Measurements from ENCODE around the gene TDRD12. TPM values are rescaled to one million over a fixed set of nuclear protein-coding genes. Genes with fewer than 3 reads are reported as not detected.

TDRD12 gene
- total and polyA plus RNA-seq, 2 of the 13 experiments (the other 11 are each of a cell fraction or from before 2014, with no cell fraction given), result 0.03 to 0.40 TPM

GRCh38 chr19:32870981-32871451, 151.4 kb downstream of the TDRD12 start (continued):
- TF ChIP-seq USF2 (IDR thresholded peaks at IDR 0.05; ENCODE audit: low read depth, low read length), result no peak
- peak; percentile 44; the same call in 1 of the 2 replicates for TF ChIP-seq USF2 (CRISPR knock-in tag; IDR thresholded peaks at IDR 0.05; ENCODE audit: borderline replicate concordance)
- no peak for TF ChIP-seq ZFP62 (CRISPR knock-in tag; IDR thresholded peaks at IDR 0.05)
- peak; percentile 40; the same call in 1 of the 2 replicates for TF ChIP-seq SALL1 (CRISPR knock-in tag; IDR thresholded peaks at IDR 0.05)
- TF ChIP-seq ZNF343 (CRISPR knock-in tag; IDR thresholded peaks at IDR 0.05), result no peak
- no peak for TF ChIP-seq SMYD3 (CRISPR knock-in tag; IDR thresholded peaks at IDR 0.05)
- no peak for TF ChIP-seq ZNF276 (CRISPR knock-in tag; IDR thresholded peaks at IDR 0.05; ENCODE audit: low read depth)
- no peak for TF ChIP-seq ZNF720 (CRISPR knock-in tag; IDR thresholded peaks at IDR 0.05)
- TF ChIP-seq ZNF772 (CRISPR knock-in tag; IDR thresholded peaks at IDR 0.05), result peak; percentile 63; the same call in 1 of the 2 replicates
- TF ChIP-seq ZNF710 (CRISPR knock-in tag; IDR thresholded peaks at IDR 0.05; ENCODE audit: borderline replicate concordance), result no peak
- no peak for TF ChIP-seq SOX13 (IDR thresholded peaks at IDR 0.05)
- no peak for TF ChIP-seq SOX13 (CRISPR knock-in tag; conservative IDR thresholded peaks at IDR 0.05 in 1 of 2, IDR thresholded peaks at IDR 0.05 in 1 of 2)
- TF ChIP-seq ZFP82 (CRISPR knock-in tag; IDR thresholded peaks at IDR 0.05; ENCODE audit: borderline replicate concordance), result no peak
- no peak for TF ChIP-seq TOE1 (CRISPR knock-in tag; IDR thresholded peaks at IDR 0.05)
- TF ChIP-seq ZNF598 (CRISPR knock-in tag; IDR thresholded peaks at IDR 0.05; ENCODE audit: borderline replicate concordance), result no peak
- TF ChIP-seq ZNF788 (CRISPR knock-in tag; IDR thresholded peaks at IDR 0.05; ENCODE audit: borderline replicate concordance), result peak; percentile 40; the same call in 1 of the 2 replicates
- TF ChIP-seq SAP130 (CRISPR knock-in tag; IDR thresholded peaks at IDR 0.05; ENCODE audit: low read depth), result peak; percentile 21; the same call in 1 of the 2 replicates
- TF ChIP-seq YEATS2 (CRISPR knock-in tag; IDR thresholded peaks at IDR 0.05; ENCODE audit: borderline replicate concordance), result no peak
- TF ChIP-seq ZNF30 (CRISPR knock-in tag; IDR thresholded peaks at IDR 0.05), result no peak
- peak; percentile 81 for TF ChIP-seq CTCF (CRISPR knock-in tag; IDR thresholded peaks at IDR 0.05)
- TF ChIP-seq PAF1 (CRISPR knock-in tag; IDR thresholded peaks at IDR 0.05), result no peak
- no peak for TF ChIP-seq ZSCAN31 (CRISPR knock-in tag; IDR thresholded peaks at IDR 0.05; ENCODE audit: low read depth)
- 0 out of 2 replicates have a peak, but pooled peaks have one; percentile 10 for TF ChIP-seq SMAD1 (CRISPR knock-in tag; IDR thresholded peaks at IDR 0.05; ENCODE audit: borderline replicate concordance, low read depth)
- TF ChIP-seq ZNF367 (CRISPR knock-in tag; IDR thresholded peaks at IDR 0.05; ENCODE audit: borderline replicate concordance), result no peak

All from HepG2 (cell line).